RWPE2 (cell line): ENCODE data around the gene MDGA2.

Experiments used
- ATAC-seq: fragments of 200-7000 bp; cut with Tn5 transposase; 3 replicates; pipeline ENCODE4 v1.9.1; 2021; ENCODE audit warnings: low read depth
- DNase-seq: peaks from one replicate; pipeline ENCODE4 v3.0.0-alpha.2; 2020; ENCODE audit warnings: low spot score
- H3K27ac ChIP-seq: fragments of 450-650 bp; 2 replicates; pipeline ENCODE4 v1.5.1; 2017; ENCODE audit warnings: mild to moderate bottlenecking; ENCODE audit not compliant: poor library complexity, severe bottlenecking
- H3K27me3 ChIP-seq: fragments of 250-450 bp; sonication (Bioruptor Pico); 2 replicates; pipeline ENCODE4 v1.5.1; 2021; ENCODE audit warnings: mild to moderate bottlenecking, moderate library complexity; ENCODE audit not compliant: insufficient read depth, poor library complexity, severe bottlenecking
- H3K36me3 ChIP-seq: fragments of 250-450 bp; sonication (Bioruptor Pico); 2 replicates; pipeline ENCODE4 v1.5.1; 2020; ENCODE audit warnings: low read depth, mild to moderate bottlenecking, moderate library complexity
- H3K4me1 ChIP-seq: fragments of 250-450 bp; sonication (Bioruptor Pico); 2 replicates; pipeline ENCODE4 v1.5.1; 2021; ENCODE audit warnings: mild to moderate bottlenecking, moderate library complexity; ENCODE audit not compliant: insufficient read depth, poor library complexity, severe bottlenecking
- H3K4me3 ChIP-seq: fragments of 250-450 bp; sonication (Bioruptor Pico); 2 replicates; pipeline ENCODE4 v1.5.1; 2021; ENCODE audit warnings: mild to moderate bottlenecking, moderate library complexity; ENCODE audit not compliant: severe bottlenecking
- H3K9me3 ChIP-seq: fragments of 250-450 bp; sonication (Bioruptor Pico); 2 replicates; pipeline ENCODE4 v1.5.1; 2021; ENCODE audit warnings: mild to moderate bottlenecking, moderate library complexity; ENCODE audit not compliant: severe bottlenecking
- CTCF ChIP-seq: fragments of 450-650 bp; IDR thresholded peaks from one replicate; pipeline ENCODE4 v1.5.1; 2017; ENCODE audit warnings: mild to moderate bottlenecking, moderate library complexity; ENCODE audit not compliant: poor library complexity, severe bottlenecking

The MDGA2 gene

GRCh38 chr14:47226877-47227520, 448.4 kb downstream of the MDGA2 start:
- DNase-seq (no peak), ATAC-seq (0 out of 3 replicates have a peak, but pooled peaks have one; percentile 19)
- Histone ChIP-seq H3K4me1 (peaks cover 9% of the 10 kb centered on the region), H3K4me3 (no peak overlapping the region), H3K36me3 (no peaks in the 10 kb centered on the region), H3K27ac (no peak overlapping the region), H3K9me3 (no peaks in the 10 kb centered on the region), H3K27me3 (no peaks in the 10 kb centered on the region)
- TF ChIP-seq CTCF = no peak

- Histone ChIP-seq H3K27ac (no peak overlapping the region), H3K4me1 (no peaks in the 10 kb centered on the region), H3K4me3 (no peak overlapping the region), H3K36me3 (no peaks in the 10 kb centered on the region), H3K9me3 (no peaks in the 10 kb centered on the region), H3K27me3 (peaks cover 4% of the 10 kb centered on the region)
- ATAC-seq (no peak), DNase-seq (no peak)
- TF ChIP-seq CTCF = no peak
These were observed 451.7 kb downstream of the MDGA2 start for GRCh38 chr14:47223656-47224055.

GRCh38 chr14:47220096-47220495, 455.3 kb downstream of the MDGA2 start:
- H3K4me1 ChIP-seq = no peaks in the 10 kb centered on the region
- H3K36me3 ChIP-seq = no peaks in the 10 kb centered on the region
- no peak overlapping the region for H3K4me3 ChIP-seq
- no peak overlapping the region for H3K27ac ChIP-seq
- H3K27me3 ChIP-seq = peaks cover 17% of the 10 kb centered on the region
- H3K9me3 ChIP-seq = no peaks in the 10 kb centered on the region
- TF ChIP-seq CTCF = no peak
- no peak for DNase-seq
- ATAC-seq = no peak

- no peak overlapping the region for H3K4me3 ChIP-seq
- no peaks in the 10 kb centered on the region for H3K4me1 ChIP-seq
- H3K27me3 ChIP-seq = peaks cover 32% of the 10 kb centered on the region
- H3K9me3 ChIP-seq = no peaks in the 10 kb centered on the region
- ATAC-seq (no peak), DNase-seq (no peak)
- no peak overlapping the region for H3K27ac ChIP-seq
- TF ChIP-seq CTCF = no peak
- no peaks in the 10 kb centered on the region for H3K36me3 ChIP-seq
These were observed 464.1 kb downstream of the MDGA2 start for GRCh38 chr14:47211263-47211662.

- no peak overlapping the region for H3K4me3 ChIP-seq
- H3K27ac ChIP-seq = no peak overlapping the region
- H3K36me3 ChIP-seq = no peaks in the 10 kb centered on the region
- H3K4me1 ChIP-seq = no peaks in the 10 kb centered on the region
- DNase-seq (no peak), ATAC-seq (no peak)
- no peak for TF ChIP-seq CTCF
- peaks cover 36% of the 10 kb centered on the region for H3K27me3 ChIP-seq
- no peaks in the 10 kb centered on the region for H3K9me3 ChIP-seq
These were observed 465.3 kb downstream of the MDGA2 start for GRCh38 chr14:47210099-47210498.
